ENCODE results near the gene GBX1.

- no peak for TF ChIP-seq CTCF (IDR thresholded peaks at IDR 0.05; ENCODE audit: insufficient read depth, low read length, poor library complexity, severe bottlenecking)
- TF ChIP-seq EZH2phosphoT487 (conservative IDR thresholded peaks at IDR 0.05; ENCODE audit: low read length), result no peak
Measured at GRCh38 chr7:151101621-151102396, 65.7 kb downstream of the GBX1 start.

Data from SU-DHL-6 (cell line).